Stimulated activated CD4-positive, alpha-beta T cell treated with anti-CD3 and anti-CD28 coated beads, Interleukin-12 subunit alpha, Interleukin-12 subunit beta, amount 100 ng/mL, for 24 hours (primary cell): Measurements from ENCODE around the gene MTR.

Source experiments
- DNase-seq, 2 experiments: peaks; one replicate each; pipeline ENCODE4 v3.0.0-alpha.2; 2020; ENCODE audit warnings: low read depth in 2 of 2

MTR gene

DNA sequence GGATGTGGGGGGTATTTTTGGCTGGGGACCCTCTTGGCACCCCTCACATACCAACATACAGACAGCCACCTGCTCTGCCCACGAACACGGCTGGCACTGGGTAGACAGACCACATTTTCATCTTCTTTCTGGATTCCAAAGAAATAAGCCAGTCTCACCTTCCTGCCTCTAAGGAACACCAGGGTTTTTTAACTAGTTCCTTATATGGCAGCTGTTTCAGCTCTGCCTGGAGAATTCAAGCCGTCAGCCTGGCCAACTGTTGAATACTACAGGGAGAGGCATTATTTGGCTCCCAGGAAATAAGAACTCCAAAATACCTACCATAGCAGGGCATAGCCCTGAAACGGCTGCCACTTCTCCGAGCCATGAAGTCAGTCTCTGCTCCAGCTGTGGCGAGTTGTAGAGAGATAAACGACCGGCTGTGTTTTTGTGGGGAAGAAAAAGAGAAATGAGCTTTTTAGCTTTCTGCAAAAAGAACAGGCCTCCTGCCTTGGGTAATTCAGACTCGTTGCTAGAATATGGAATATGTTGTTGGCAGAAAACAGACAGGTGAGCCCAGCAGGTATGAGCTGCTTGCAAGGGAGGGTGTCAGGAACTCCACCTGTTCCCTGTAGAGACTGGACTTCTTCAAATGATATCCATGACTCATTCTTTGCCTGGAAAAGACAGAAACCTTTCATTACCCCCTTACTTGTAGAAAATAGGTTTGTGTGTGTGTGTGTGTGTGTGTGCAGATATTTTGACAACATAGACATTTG is 157.3 kb downstream of the MTR start:
- no peak for DNase-seq

DNA sequence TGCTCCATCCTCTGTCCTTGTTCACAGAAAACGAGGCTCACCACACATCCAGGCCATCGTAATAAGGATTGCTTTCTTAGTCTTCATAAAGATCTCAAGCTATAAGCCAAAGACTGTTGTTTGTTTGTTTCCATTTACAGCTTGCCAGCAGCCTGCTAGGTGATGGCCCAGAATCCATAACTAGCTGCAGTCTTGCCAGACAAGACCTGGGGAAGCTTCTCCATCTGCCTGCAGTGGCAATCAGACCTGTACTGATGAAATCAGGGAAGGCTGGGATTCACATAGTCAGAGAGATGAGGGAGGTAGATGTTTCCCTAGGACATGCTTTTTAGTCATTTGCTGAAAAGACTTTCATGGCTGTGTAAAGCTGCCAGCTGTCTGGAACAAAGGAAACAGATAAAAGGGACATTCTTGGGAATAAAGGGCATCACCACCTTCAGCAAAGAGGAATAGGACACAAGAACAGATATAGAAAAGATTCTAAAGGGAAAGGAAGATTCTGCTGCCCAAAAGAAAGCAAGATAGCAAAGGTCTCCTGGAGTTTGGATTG is 158.1 kb downstream of the MTR start:
- DNase-seq, result no peak
